Testis (tissue), 2 donors: ENCODE data around the gene ZNF727.

Experiments
- CTCF ChIP-seq, 3 experiments: fragments of 450-650 bp in 2 of 3; fragments of 200-600 bp in 1 of 3; sonication (generic) in 1 of 3; IDR thresholded peaks; one replicate each; pipeline ENCODE4 v1.5.1; 2016 to 2019; ENCODE audit warnings: antibody characterized with exemption in 3 of 3, mild to moderate bottlenecking in 2 of 3, moderate library complexity in 1 of 3
- POLR2A ChIP-seq: fragments of 450-650 bp; IDR thresholded peaks from one replicate; pipeline ENCODE4 v1.6.1; 2017; ENCODE audit warnings: antibody characterized with exemption, mild to moderate bottlenecking, moderate library complexity

DNA sequence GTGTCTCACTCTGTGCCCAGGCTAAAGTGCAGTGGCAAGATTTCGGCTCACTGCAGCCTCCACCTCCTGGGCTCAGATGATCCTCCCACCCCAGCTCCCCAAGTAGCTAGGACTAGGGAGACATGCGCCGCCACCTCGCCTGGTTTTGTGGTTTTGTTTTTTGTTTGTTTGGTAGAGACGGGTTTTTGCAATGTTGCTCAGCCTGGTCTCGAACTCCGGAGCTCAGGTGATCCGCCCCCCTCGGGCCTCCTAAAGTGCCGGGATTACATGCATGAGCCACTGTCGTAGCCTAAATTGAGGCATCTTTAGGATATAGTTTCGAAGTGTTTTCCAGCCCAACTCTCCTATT is 781 bp downstream of the ZNF727 start:
- no peak for TF ChIP-seq POLR2A
- no peak for TF ChIP-seq CTCF (IDR thresholded peaks at IDR 0.05)
